ENCODE data around the gene SPIRE2. TPM values are rescaled to one million over a fixed set of nuclear protein-coding genes. Genes with fewer than 3 reads are reported as not detected.
"Not testable (repeated sequence)": the region's sequence is repeated elsewhere in the genome, so short reads cannot be mapped to it uniquely, and the experiment has no call there.

Gene SPIRE2
- total and polyA plus RNA-seq, 2 donors (not counting 1 experiment from before 2014, with no cell fraction given) = 0.59 to 3.8 TPM

GRCh38 chr16:89834813-89835363 lies 6.6 kb downstream of the SPIRE2 start:
- not testable (repeated sequence) for H4K20me1 ChIP-seq (ENCODE audit: control insufficient read depth, extremely low read depth, insufficient read depth, low read length); DNase-seq (ENCODE audit: low read depth in 2 of 2); H3K4me1 ChIP-seq (ENCODE audit: control insufficient read depth, extremely low read depth, insufficient read depth, low read length); H3K27me3 ChIP-seq (ENCODE audit: control insufficient read depth, insufficient read depth, low read length); H3K9ac ChIP-seq (ENCODE audit: insufficient read depth, low read length); H3K4me2 ChIP-seq (ENCODE audit: extremely low read depth, insufficient read depth, low read length); H3K9me3 ChIP-seq (ENCODE audit: control insufficient read depth, insufficient read depth, low read depth, low read length); H3K79me2 ChIP-seq (ENCODE audit: control insufficient read depth, insufficient read depth, low read length); H3K4me3 ChIP-seq (replicated peaks in 1 of 4; ENCODE audit: control extremely low read depth in 1 of 4, insufficient read depth in 1 of 4, low read depth in 3 of 4, low read length in 4 of 4); H2AFZ ChIP-seq (ENCODE audit: low read length); H3K27ac ChIP-seq (ENCODE audit: insufficient read depth, low read length); H3K36me3 ChIP-seq (ENCODE audit: control insufficient read depth, insufficient read depth, low read length)

- not testable (repeated sequence) for H3K79me2 ChIP-seq (ENCODE audit: control insufficient read depth, insufficient read depth, low read length); H3K4me1 ChIP-seq (ENCODE audit: control insufficient read depth, extremely low read depth, insufficient read depth, low read length); H2AFZ ChIP-seq (ENCODE audit: low read length); H3K4me3 ChIP-seq (replicated peaks in 1 of 4; ENCODE audit: control extremely low read depth in 1 of 4, insufficient read depth in 1 of 4, low read depth in 3 of 4, low read length in 4 of 4); DNase-seq (ENCODE audit: low read depth in 2 of 2); H3K9ac ChIP-seq (ENCODE audit: insufficient read depth, low read length); H3K36me3 ChIP-seq (ENCODE audit: control insufficient read depth, insufficient read depth, low read length); H4K20me1 ChIP-seq (ENCODE audit: control insufficient read depth, extremely low read depth, insufficient read depth, low read length); H3K27me3 ChIP-seq (ENCODE audit: control insufficient read depth, insufficient read depth, low read length); H3K4me2 ChIP-seq (ENCODE audit: extremely low read depth, insufficient read depth, low read length); H3K9me3 ChIP-seq (ENCODE audit: control insufficient read depth, insufficient read depth, low read depth, low read length); H3K27ac ChIP-seq (ENCODE audit: insufficient read depth, low read length)
These were observed 8.2 kb downstream of the SPIRE2 start for GRCh38 chr16:89836484-89836883.

- Histone ChIP-seq H4K20me1 (ENCODE audit: control insufficient read depth, extremely low read depth, insufficient read depth, low read length) (no peaks in the 10 kb centered on the region), H3K4me1 (ENCODE audit: control insufficient read depth, extremely low read depth, insufficient read depth, low read length) (no peaks in the 10 kb centered on the region), H3K4me2 (ENCODE audit: extremely low read depth, insufficient read depth, low read length) (no peak overlapping the region), H3K9ac (ENCODE audit: insufficient read depth, low read length) (no peak overlapping the region), H2AFZ (ENCODE audit: low read length) (no peak overlapping the region), H3K79me2 (ENCODE audit: control insufficient read depth, insufficient read depth, low read length) (no peaks in the 10 kb centered on the region), H3K36me3 (ENCODE audit: control insufficient read depth, insufficient read depth, low read length) (no peaks in the 10 kb centered on the region), H3K27me3 (ENCODE audit: control insufficient read depth, insufficient read depth, low read length) (no peaks in the 10 kb centered on the region), H3K4me3 (replicated peaks in 1 of 4; ENCODE audit: control extremely low read depth in 1 of 4, insufficient read depth in 1 of 4, low read depth in 3 of 4, low read length in 4 of 4) (no peak overlapping the region), H3K9me3 (ENCODE audit: control insufficient read depth, insufficient read depth, low read depth, low read length) (no peaks in the 10 kb centered on the region), H3K27ac (ENCODE audit: insufficient read depth, low read length) (no peak overlapping the region)
- no peak for TF ChIP-seq EZH2 (IDR thresholded peaks at IDR 0.05; ENCODE audit: low read length, missing control alignments)
- TF ChIP-seq CTCF (conservative IDR thresholded peaks at IDR 0.05 in 1 of 2, IDR thresholded peaks at IDR 0.05 in 1 of 2; ENCODE audit: low read depth in 1 of 2, low read length in 2 of 2) = no peak
- DNase-seq (ENCODE audit: low read depth in 2 of 2) = no peak
These were observed 8.8 kb downstream of the SPIRE2 start for GRCh38 chr16:89837014-89837546.

- Histone ChIP-seq H3K9ac (ENCODE audit: insufficient read depth, low read length) (no peak overlapping the region), H3K27me3 (ENCODE audit: control insufficient read depth, insufficient read depth, low read length) (no peaks in the 10 kb centered on the region), H3K79me2 (ENCODE audit: control insufficient read depth, insufficient read depth, low read length) (no peaks in the 10 kb centered on the region), H3K4me1 (ENCODE audit: control insufficient read depth, extremely low read depth, insufficient read depth, low read length) (peaks cover 2% of the 10 kb centered on the region), H3K4me2 (ENCODE audit: extremely low read depth, insufficient read depth, low read length) (no peak overlapping the region), H3K9me3 (ENCODE audit: control insufficient read depth, insufficient read depth, low read depth, low read length) (no peaks in the 10 kb centered on the region), H4K20me1 (ENCODE audit: control insufficient read depth, extremely low read depth, insufficient read depth, low read length) (no peaks in the 10 kb centered on the region), H2AFZ (ENCODE audit: low read length) (no peak overlapping the region), H3K27ac (ENCODE audit: insufficient read depth, low read length) (no peak overlapping the region), H3K4me3 (replicated peaks in 1 of 4; ENCODE audit: control extremely low read depth in 1 of 4, insufficient read depth in 1 of 4, low read depth in 3 of 4, low read length in 4 of 4) (no peak overlapping the region), H3K36me3 (ENCODE audit: control insufficient read depth, insufficient read depth, low read length) (no peaks in the 10 kb centered on the region)
- DNase-seq (ENCODE audit: low read depth in 2 of 2) = no peak
- TF ChIP-seq CTCF (conservative IDR thresholded peaks at IDR 0.05 in 1 of 2, IDR thresholded peaks at IDR 0.05 in 1 of 2; ENCODE audit: low read depth in 1 of 2, low read length in 2 of 2) (no peak), EZH2 (IDR thresholded peaks at IDR 0.05; ENCODE audit: low read length, missing control alignments) (no peak)
These were observed 13.0 kb downstream of the SPIRE2 start for GRCh38 chr16:89841275-89841674.

Measured in fibroblast of lung (primary cell).